Ectodermal cell (in vitro differentiated cells): ENCODE measurements around the gene TCN2.
"Not testable (repeated sequence)": the region's sequence is repeated elsewhere in the genome, so short reads cannot be mapped to it uniquely, and the experiment has no call there.

Experiments
- H3K27ac ChIP-seq: 2 replicates; pipeline ENCODE4 v1.7.0; 2013; ENCODE audit warnings: mild to moderate bottlenecking, low read depth, low read length; ENCODE audit not compliant: insufficient read depth, poor library complexity, severe bottlenecking
- H3K27me3 ChIP-seq: 2 replicates; pipeline ENCODE4 v1.7.0; 2013; ENCODE audit warnings: mild to moderate bottlenecking, low read length; ENCODE audit not compliant: insufficient read depth, control insufficient read depth, poor library complexity, severe bottlenecking
- H3K36me3 ChIP-seq: one replicate; pipeline ENCODE4 v1.7.0; 2013; ENCODE audit warnings: low read length; ENCODE audit not compliant: control insufficient read depth, insufficient read depth
- H3K4me1 ChIP-seq: one replicate; pipeline ENCODE4 v1.7.0; 2013; ENCODE audit warnings: low read length; ENCODE audit not compliant: control insufficient read depth, insufficient read depth
- H3K4me3 ChIP-seq: 2 replicates; pipeline ENCODE4 v1.7.0; 2013; ENCODE audit warnings: low read depth, low read length, control low read depth; ENCODE audit not compliant: insufficient read depth
- H3K9me3 ChIP-seq: 2 replicates; pipeline ENCODE4 v1.7.0; 2013; ENCODE audit warnings: mild to moderate bottlenecking, low read length, moderate library complexity; ENCODE audit not compliant: control insufficient read depth
- WGBS, 2 experiments: methylation state at CpG; one replicate each; pipeline ENCODE4 v1.1.7; 2013; ENCODE audit warnings: missing lambda C conversion rate in 2 of 2; 5-methylcytosine and 5-hydroxymethylcytosine counted together

TCN2 gene

DNA sequence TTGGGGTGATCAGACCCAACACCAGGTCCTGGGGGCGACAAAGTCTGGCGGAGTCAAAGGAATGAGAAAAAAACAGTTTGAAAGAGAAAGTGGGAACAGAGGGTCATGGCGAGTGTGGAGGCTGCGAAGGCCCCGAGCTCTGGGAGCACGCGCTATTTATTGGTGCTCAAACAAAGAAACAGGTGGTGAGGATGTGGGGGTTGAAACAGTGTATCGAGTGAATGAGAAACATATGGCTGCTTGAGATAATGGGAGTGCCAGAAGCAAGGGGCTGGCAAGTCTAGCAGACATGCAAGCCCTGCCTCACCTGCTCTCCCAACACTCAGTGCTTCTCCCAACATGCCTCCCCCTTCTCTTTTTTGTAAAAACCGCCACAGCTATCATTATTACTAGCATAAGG, 68.5 kb downstream of the TCN2 start:
- Histone ChIP-seq H3K9me3 (no peaks in the 10 kb centered on the region), H3K27me3 (no peaks in the 10 kb centered on the region), H3K4me1 (peaks cover 6% of the 10 kb centered on the region), H3K36me3 (no peaks in the 10 kb centered on the region), H3K27ac (no peak overlapping the region), H3K4me3 (no peak overlapping the region)
- WGBS, 2 experiments = 90 to 91% methylated on average over 9 of the region's 9 CpGs

GRCh38 chr22:30676565-30676964, 69.6 kb downstream of the TCN2 start:
- H3K27ac ChIP-seq, H3K27me3 ChIP-seq, H3K4me3 ChIP-seq, H3K36me3 ChIP-seq, H3K9me3 ChIP-seq, H3K4me1 ChIP-seq: not testable (repeated sequence)
- 94 to 96% methylated on average over 3 of the region's 3 CpGs for WGBS, 2 experiments
